RWPE2 (cell line): ENCODE data around the gene GAL3ST1.

ENCODE experiments used
- ATAC-seq: fragments of 200-7000 bp; cut with Tn5 transposase; 3 replicates; pipeline ENCODE4 v1.9.1; 2021; ENCODE audit warnings: low read depth
- DNase-seq: peaks from one replicate; pipeline ENCODE4 v3.0.0-alpha.2; 2020; ENCODE audit warnings: low spot score
- H3K27ac ChIP-seq: fragments of 450-650 bp; 2 replicates; pipeline ENCODE4 v1.5.1; 2017; ENCODE audit warnings: mild to moderate bottlenecking; ENCODE audit not compliant: poor library complexity, severe bottlenecking
- H3K27me3 ChIP-seq: fragments of 250-450 bp; sonication (Bioruptor Pico); 2 replicates; pipeline ENCODE4 v1.5.1; 2021; ENCODE audit warnings: mild to moderate bottlenecking, moderate library complexity; ENCODE audit not compliant: insufficient read depth, poor library complexity, severe bottlenecking
- H3K36me3 ChIP-seq: fragments of 250-450 bp; sonication (Bioruptor Pico); 2 replicates; pipeline ENCODE4 v1.5.1; 2020; ENCODE audit warnings: low read depth, mild to moderate bottlenecking, moderate library complexity
- H3K4me1 ChIP-seq: fragments of 250-450 bp; sonication (Bioruptor Pico); 2 replicates; pipeline ENCODE4 v1.5.1; 2021; ENCODE audit warnings: mild to moderate bottlenecking, moderate library complexity; ENCODE audit not compliant: insufficient read depth, poor library complexity, severe bottlenecking
- H3K4me3 ChIP-seq: fragments of 250-450 bp; sonication (Bioruptor Pico); 2 replicates; pipeline ENCODE4 v1.5.1; 2021; ENCODE audit warnings: mild to moderate bottlenecking, moderate library complexity; ENCODE audit not compliant: severe bottlenecking
- H3K9me3 ChIP-seq: fragments of 250-450 bp; sonication (Bioruptor Pico); 2 replicates; pipeline ENCODE4 v1.5.1; 2021; ENCODE audit warnings: mild to moderate bottlenecking, moderate library complexity; ENCODE audit not compliant: severe bottlenecking
- TF ChIP-seq, protein P1 (sequence below): fragments of 450-650 bp; IDR thresholded peaks from one replicate; pipeline ENCODE4 v1.5.1; 2017; ENCODE audit warnings: mild to moderate bottlenecking, moderate library complexity; ENCODE audit not compliant: poor library complexity, severe bottlenecking

The GAL3ST1 gene

GRCh38 chr22:30538280-30538679 is 36.2 kb downstream of the GAL3ST1 start:
- TF ChIP-seq, protein P1, sequence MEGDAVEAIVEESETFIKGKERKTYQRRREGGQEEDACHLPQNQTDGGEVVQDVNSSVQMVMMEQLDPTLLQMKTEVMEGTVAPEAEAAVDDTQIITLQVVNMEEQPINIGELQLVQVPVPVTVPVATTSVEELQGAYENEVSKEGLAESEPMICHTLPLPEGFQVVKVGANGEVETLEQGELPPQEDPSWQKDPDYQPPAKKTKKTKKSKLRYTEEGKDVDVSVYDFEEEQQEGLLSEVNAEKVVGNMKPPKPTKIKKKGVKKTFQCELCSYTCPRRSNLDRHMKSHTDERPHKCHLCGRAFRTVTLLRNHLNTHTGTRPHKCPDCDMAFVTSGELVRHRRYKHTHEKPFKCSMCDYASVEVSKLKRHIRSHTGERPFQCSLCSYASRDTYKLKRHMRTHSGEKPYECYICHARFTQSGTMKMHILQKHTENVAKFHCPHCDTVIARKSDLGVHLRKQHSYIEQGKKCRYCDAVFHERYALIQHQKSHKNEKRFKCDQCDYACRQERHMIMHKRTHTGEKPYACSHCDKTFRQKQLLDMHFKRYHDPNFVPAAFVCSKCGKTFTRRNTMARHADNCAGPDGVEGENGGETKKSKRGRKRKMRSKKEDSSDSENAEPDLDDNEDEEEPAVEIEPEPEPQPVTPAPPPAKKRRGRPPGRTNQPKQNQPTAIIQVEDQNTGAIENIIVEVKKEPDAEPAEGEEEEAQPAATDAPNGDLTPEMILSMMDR, result no peak
- Histone ChIP-seq H3K27ac (no peak overlapping the region), H3K9me3 (no peaks in the 10 kb centered on the region), H3K4me1 (no peaks in the 10 kb centered on the region), H3K27me3 (no peaks in the 10 kb centered on the region), H3K4me3 (no peak overlapping the region), H3K36me3 (no peaks in the 10 kb centered on the region)
- no peak for DNase-seq
- ATAC-seq, result no peak; the same call in 2 of the 3 replicates

DNA sequence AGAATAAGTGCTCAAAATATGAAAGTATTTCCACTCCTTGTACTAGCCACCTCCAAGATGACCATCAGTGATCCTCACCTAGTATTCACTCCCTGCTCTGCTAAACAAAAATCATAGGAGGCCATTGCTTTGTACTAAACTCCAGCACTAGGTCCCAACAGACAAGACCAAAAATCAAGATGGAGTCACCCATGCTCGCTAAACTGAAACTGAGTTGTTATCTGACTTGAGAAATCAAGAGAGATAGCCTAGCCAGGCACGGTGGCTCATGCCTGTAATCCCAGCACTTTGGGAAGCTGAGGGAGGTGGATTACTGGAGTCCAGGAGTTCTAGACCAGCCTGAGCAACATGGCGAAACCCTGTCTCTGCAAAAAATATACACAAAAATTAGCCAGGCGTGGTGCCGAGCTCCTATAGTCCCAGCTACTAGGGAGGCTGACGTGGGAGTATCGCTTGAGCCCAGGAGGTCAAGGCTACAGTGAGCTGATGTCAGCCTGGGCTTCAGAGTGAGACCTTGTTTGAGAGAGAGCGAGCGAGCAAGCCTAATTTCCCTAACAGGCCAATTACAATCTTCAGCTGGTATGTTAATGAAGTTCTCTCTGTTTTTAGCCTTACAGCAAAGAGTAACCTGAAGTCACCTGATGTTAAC is 37.3 kb downstream of the GAL3ST1 start:
- DNase-seq, result no peak
- no peaks in the 10 kb centered on the region for H3K9me3 ChIP-seq
- TF ChIP-seq, protein P1, result no peak
- H3K27me3 ChIP-seq, result no peaks in the 10 kb centered on the region
- ATAC-seq, result no peak
- no peaks in the 10 kb centered on the region for H3K4me1 ChIP-seq
- H3K27ac ChIP-seq, result no peak overlapping the region
- H3K36me3 ChIP-seq, result no peaks in the 10 kb centered on the region
- H3K4me3 ChIP-seq, result no peak overlapping the region

- H3K4me1 ChIP-seq, result no peaks in the 10 kb centered on the region
- H3K4me3 ChIP-seq, result no peak overlapping the region
- H3K9me3 ChIP-seq, result no peaks in the 10 kb centered on the region
- H3K27me3 ChIP-seq, result no peaks in the 10 kb centered on the region
- TF ChIP-seq, protein P1, result no peak
- no peaks in the 10 kb centered on the region for H3K36me3 ChIP-seq
- DNase-seq (no peak), ATAC-seq (no peak)
- no peak overlapping the region for H3K27ac ChIP-seq
Measured at GRCh38 chr22:30535182-30535581, 39.3 kb downstream of the GAL3ST1 start.

GRCh38 chr22:30531651-30532608 is 42.5 kb downstream of the GAL3ST1 start:
- DNase-seq (no peak), ATAC-seq (no peak)
- TF ChIP-seq, protein P1, result no peak
- H3K27me3 ChIP-seq, result no peaks in the 10 kb centered on the region
- H3K36me3 ChIP-seq, result no peaks in the 10 kb centered on the region
- H3K4me3 ChIP-seq, result no peak overlapping the region
- H3K27ac ChIP-seq, result no peak overlapping the region
- H3K9me3 ChIP-seq, result no peaks in the 10 kb centered on the region
- no peaks in the 10 kb centered on the region for H3K4me1 ChIP-seq
